Mesenchymal stem cell (in vitro differentiated cells and primary cell): ENCODE data around the gene LCE6A. TPM values are rescaled to one million over a fixed set of nuclear protein-coding genes. Genes with fewer than 3 reads are reported as not detected.

Experiments
- DNase-seq: peaks from one replicate; pipeline ENCODE4 v3.0.0-alpha.2; 2013
- H2AFZ ChIP-seq: one replicate; pipeline ENCODE4 v1.6.1; 2013; ENCODE audit warnings: low read depth, mild to moderate bottlenecking, control low read depth, inconsistent platforms, low read length, moderate library complexity
- H2AK5ac ChIP-seq: 2 replicates; pipeline ENCODE4 v1.6.1; 2013; ENCODE audit warnings: low read length, moderate library complexity, mild to moderate bottlenecking, inconsistent platforms; ENCODE audit not compliant: severe bottlenecking
- H2BK120ac ChIP-seq: one replicate; pipeline ENCODE4 v1.6.1; 2013; ENCODE audit warnings: low read depth, mild to moderate bottlenecking, inconsistent platforms, low read length, moderate library complexity
- H2BK12ac ChIP-seq, 2 experiments: one replicate each; pipeline ENCODE4 v1.6.1; 2013; ENCODE audit warnings: inconsistent platforms in 2 of 2, low read length in 2 of 2, mild to moderate bottlenecking in 2 of 2, moderate library complexity in 2 of 2, control low read depth in 1 of 2
- H2BK15ac ChIP-seq: one replicate; pipeline ENCODE4 v1.6.1; 2013; ENCODE audit warnings: mild to moderate bottlenecking, low read depth, inconsistent platforms; ENCODE audit not compliant: poor library complexity, severe bottlenecking
- H2BK5ac ChIP-seq: 2 replicates; pipeline ENCODE4 v1.6.1; 2013; ENCODE audit warnings: low read depth, mild to moderate bottlenecking, low read length, control low read depth, inconsistent platforms; ENCODE audit not compliant: poor library complexity, severe bottlenecking
- H3K14ac ChIP-seq, 2 experiments: one replicate each; pipeline ENCODE4 v1.6.1; 2013; ENCODE audit warnings: inconsistent platforms in 2 of 2, low read length in 2 of 2, control low read depth in 1 of 2, mild to moderate bottlenecking in 1 of 2, moderate library complexity in 1 of 2
- H3K18ac ChIP-seq, 2 experiments: one replicate each; pipeline ENCODE4 v1.6.1; 2013; ENCODE audit warnings: inconsistent platforms in 2 of 2, low read length in 2 of 2, control low read depth in 1 of 2, low read depth in 1 of 2, mild to moderate bottlenecking in 1 of 2
- H3K23ac ChIP-seq, 2 experiments: one replicate each; pipeline ENCODE4 v1.6.1; 2013; ENCODE audit warnings: inconsistent platforms in 2 of 2, low read length in 2 of 2, mild to moderate bottlenecking in 2 of 2, moderate library complexity in 2 of 2, control low read depth in 1 of 2
- H3K27ac ChIP-seq: 2 replicates; pipeline ENCODE4 v1.5.1; 2013; ENCODE audit warnings: mild to moderate bottlenecking, moderate library complexity, low read length, control low read depth, inconsistent platforms; ENCODE audit not compliant: poor library complexity, severe bottlenecking
- H3K27me3 ChIP-seq, 2 experiments: 2 replicates each; pipeline versions ENCODE4 v1.6.1 to v1.7.0; 2013; ENCODE audit warnings: low read length in 2 of 2, mild to moderate bottlenecking in 2 of 2, moderate library complexity in 2 of 2, control low read depth in 1 of 2, inconsistent platforms in 1 of 2; ENCODE audit not compliant: control insufficient read depth in 1 of 2, insufficient read depth in 1 of 2
- H3K36me3 ChIP-seq, 2 experiments: 2 replicates each; pipeline versions ENCODE4 v1.6.1 to v1.7.0; 2013; ENCODE audit warnings: low read length in 2 of 2, control low read depth in 1 of 2, inconsistent platforms in 1 of 2, low read depth in 1 of 2, mild to moderate bottlenecking in 1 of 2; ENCODE audit not compliant: insufficient read depth in 2 of 2, control insufficient read depth in 1 of 2
- H3K4ac ChIP-seq, 2 experiments: one replicate each; pipeline ENCODE4 v1.6.1; 2013; ENCODE audit warnings: inconsistent platforms in 2 of 2, low read length in 2 of 2, mild to moderate bottlenecking in 2 of 2, moderate library complexity in 2 of 2, control low read depth in 1 of 2, low read depth in 1 of 2
- H3K4me1 ChIP-seq: 2 replicates; pipeline ENCODE4 v1.6.1; 2013; ENCODE audit warnings: low read depth, low read length, control low read depth; ENCODE audit not compliant: control insufficient read depth, insufficient read depth
- H3K4me2 ChIP-seq: 2 replicates; pipeline ENCODE4 v1.6.1; 2013; ENCODE audit warnings: low read length, mild to moderate bottlenecking, inconsistent platforms; ENCODE audit not compliant: poor library complexity, severe bottlenecking
- H3K4me3 ChIP-seq, 2 experiments: 2 replicates each; pipeline versions ENCODE4 v1.5.1 to v1.7.0; 2013; ENCODE audit warnings: low read length in 2 of 2, mild to moderate bottlenecking in 2 of 2, control low read depth in 1 of 2, low read depth in 1 of 2; ENCODE audit not compliant: insufficient read depth in 1 of 2
- H3K79me1 ChIP-seq: replicated peaks from 2 replicates; pipeline ENCODE4 v1.6.1; 2013; ENCODE audit warnings: mild to moderate bottlenecking, control low read depth, low read length, inconsistent platforms; ENCODE audit not compliant: poor library complexity, severe bottlenecking
- H3K9ac ChIP-seq: 2 replicates; pipeline ENCODE4 v1.7.0; 2013; ENCODE audit warnings: mild to moderate bottlenecking, low read length, moderate library complexity
- H3K9me3 ChIP-seq: 2 replicates; pipeline ENCODE4 v1.7.0; 2013; ENCODE audit warnings: mild to moderate bottlenecking, low read length; ENCODE audit not compliant: control insufficient read depth
- H4K8ac ChIP-seq: one replicate; pipeline ENCODE4 v1.6.1; 2013; ENCODE audit warnings: inconsistent platforms, mild to moderate bottlenecking, low read length, moderate library complexity
- H4K91ac ChIP-seq: one replicate; pipeline ENCODE4 v1.6.1; 2013; ENCODE audit warnings: mild to moderate bottlenecking, low read length, inconsistent platforms
- WGBS: methylation state at CpG from one replicate; pipeline ENCODE4 v1.1.7; 2013; ENCODE audit warnings: mixed read lengths; 5-methylcytosine and 5-hydroxymethylcytosine counted together
- polyA plus RNA-seq, 2 experiments: library from polyadenylated mRNA; stranded (reverse); fragments of 200-250 nt; gene quantifications; one replicate each; pipeline ENCODE4 v1.2.3, GENCODE V29; 2013

The LCE6A gene
- polyA plus RNA-seq (2013, experiment 1 of 2), result not detected
- not detected for polyA plus RNA-seq (2013, experiment 2 of 2)

GRCh38 chr1:152842556-152842955, at the start of gene LCE6A:
Gene LCE6A (plus strand): TSS chr1:152842856. CDS start chr1:152843521, 665 bp downstream.
- Histone ChIP-seq H3K14ac (no peak within 1 kb of the TSS), H2AK5ac (no peak within 1 kb of the TSS), H4K91ac (no peak within 1 kb of the TSS), H2AFZ (no peak within 1 kb of the TSS), H2BK120ac (no peak within 1 kb of the TSS), H3K4me1 (no peaks in the 10 kb centered on the region), H3K9ac (no peak within 1 kb of the TSS), H3K36me3 (no peaks in the 10 kb centered on the region), H4K8ac (no peak within 1 kb of the TSS), H3K4me3 (no peak within 1 kb of the TSS), H2BK12ac (no peak within 1 kb of the TSS), H3K4ac (no peak within 1 kb of the TSS), H3K27ac (no peak within 1 kb of the TSS), H3K4me2 (no peak within 1 kb of the TSS), H3K18ac (no peak within 1 kb of the TSS), H3K79me1 (no peaks in the 10 kb centered on the region), H2BK5ac (no peak within 1 kb of the TSS), H3K9me3 (no peaks in the 10 kb centered on the region), H3K27me3 (no peaks in the 10 kb centered on the region), H3K23ac (no peak within 1 kb of the TSS), H2BK15ac (no peak within 1 kb of the TSS)
- 70% methylated on average over 3 of the region's 3 CpGs for WGBS
- no peak for DNase-seq

- H3K9me3 ChIP-seq, result no peaks in the 10 kb centered on the region
- WGBS, result 41% methylated on average over 4 of the region's 4 CpGs
Observed at GRCh38 chr1:152795686-152796085, 47.0 kb upstream of the LCE6A start.

GRCh38 chr1:152796421-152796820, 46.2 kb upstream of the LCE6A start, which contains the start of gene LCE1D:
Gene LCE1D (plus strand): TSS chr1:152796721. CDS start chr1:152797795, 1,074 bp downstream.
- H3K36me3 ChIP-seq, result no peaks in the 10 kb centered on the region
- no peak within 1 kb of the TSS for H2BK120ac ChIP-seq
- no peak within 1 kb of the TSS for H4K91ac ChIP-seq
- no peaks in the 10 kb centered on the region for H3K27me3 ChIP-seq
- H3K23ac ChIP-seq, result no peak within 1 kb of the TSS
- H3K9me3 ChIP-seq, result no peaks in the 10 kb centered on the region
- no peak within 1 kb of the TSS for H3K18ac ChIP-seq
- no peak for DNase-seq
- no peak within 1 kb of the TSS for H3K9ac ChIP-seq
- no peaks in the 10 kb centered on the region for H3K79me1 ChIP-seq
- no peak within 1 kb of the TSS for H4K8ac ChIP-seq
- H2BK15ac ChIP-seq, result no peak within 1 kb of the TSS
- H3K4ac ChIP-seq, result no peak within 1 kb of the TSS
- no peaks in the 10 kb centered on the region for H3K4me1 ChIP-seq
- no peak within 1 kb of the TSS for H2BK5ac ChIP-seq
- no peak within 1 kb of the TSS for H3K14ac ChIP-seq
- no peak within 1 kb of the TSS for H3K4me2 ChIP-seq
- H3K4me3 ChIP-seq, result no peak within 1 kb of the TSS
- no peak within 1 kb of the TSS for H2AK5ac ChIP-seq
- H3K27ac ChIP-seq, result no peak within 1 kb of the TSS
- no peak within 1 kb of the TSS for H2AFZ ChIP-seq
- no peak within 1 kb of the TSS for H2BK12ac ChIP-seq
- 14% methylated on average over 1 of the region's 3 CpGs for WGBS

More at GRCh38 chr1:152795686-152796085, 47.0 kb upstream of the LCE6A start:
- H3K14ac ChIP-seq, result no peak overlapping the region
- no peak overlapping the region for H3K9ac ChIP-seq
- H3K79me1 ChIP-seq, result no peaks in the 10 kb centered on the region
- no peak overlapping the region for H3K23ac ChIP-seq
- no peak overlapping the region for H3K4ac ChIP-seq
- no peak overlapping the region for H4K8ac ChIP-seq
- no peak overlapping the region for H3K4me2 ChIP-seq
- DNase-seq, result no peak
- H3K27me3 ChIP-seq, result no peaks in the 10 kb centered on the region
- no peak overlapping the region for H2BK120ac ChIP-seq
- H2BK15ac ChIP-seq, result no peak overlapping the region
- no peak overlapping the region for H3K27ac ChIP-seq
- H3K18ac ChIP-seq, result no peak overlapping the region
- H2AK5ac ChIP-seq, result no peak overlapping the region
- H3K36me3 ChIP-seq, result no peaks in the 10 kb centered on the region
- no peak overlapping the region for H3K4me3 ChIP-seq
- no peak overlapping the region for H2BK12ac ChIP-seq
- H4K91ac ChIP-seq, result no peak overlapping the region
- no peak overlapping the region for H2AFZ ChIP-seq
- no peaks in the 10 kb centered on the region for H3K4me1 ChIP-seq
- no peak overlapping the region for H2BK5ac ChIP-seq

- WGBS, result 61% methylated on average over 1 of the region's 1 CpG
- H4K8ac ChIP-seq, result no peak overlapping the region
- H3K23ac ChIP-seq, result no peak overlapping the region
- H2BK120ac ChIP-seq, result no peak overlapping the region
- no peaks in the 10 kb centered on the region for H3K36me3 ChIP-seq
- no peaks in the 10 kb centered on the region for H3K4me1 ChIP-seq
- H3K9me3 ChIP-seq, result no peaks in the 10 kb centered on the region
- no peak overlapping the region for H3K4me3 ChIP-seq
- no peaks in the 10 kb centered on the region for H3K27me3 ChIP-seq
- no peak overlapping the region for H3K27ac ChIP-seq
- no peaks in the 10 kb centered on the region for H3K79me1 ChIP-seq
- H2BK12ac ChIP-seq, result no peak overlapping the region
- H3K18ac ChIP-seq, result no peak overlapping the region
- no peak overlapping the region for H2BK5ac ChIP-seq
- H4K91ac ChIP-seq, result no peak overlapping the region
- H3K4me2 ChIP-seq, result no peak overlapping the region
- H3K14ac ChIP-seq, result no peak overlapping the region
- no peak overlapping the region for H2AFZ ChIP-seq
- DNase-seq, result no peak
- H3K4ac ChIP-seq, result no peak overlapping the region
- no peak overlapping the region for H2BK15ac ChIP-seq
- H3K9ac ChIP-seq, result no peak overlapping the region
- no peak overlapping the region for H2AK5ac ChIP-seq
Observed at GRCh38 chr1:152801333-152801732, 41.3 kb upstream of the LCE6A start.
